H9 (cell line): ENCODE measurements around the gene ATP2B2. TPM values are rescaled to one million over a fixed set of nuclear protein-coding genes. Genes with fewer than 3 reads are reported as not detected.

ENCODE experiments used
- DNase-seq: peaks from one replicate; pipeline ENCODE4 v3.0.0-alpha.2; 2017
- H2AFZ ChIP-seq: one replicate; pipeline ENCODE4 v1.6.1; 2013; ENCODE audit warnings: mild to moderate bottlenecking, low read length, control low read depth, moderate library complexity
- H2AK5ac ChIP-seq: 2 replicates; pipeline ENCODE4 v1.6.1; 2013; ENCODE audit warnings: low read length, control low read depth, mixed read lengths; ENCODE audit not compliant: insufficient read length
- H2BK120ac ChIP-seq: one replicate; pipeline ENCODE4 v1.6.1; 2013; ENCODE audit warnings: low read depth, mild to moderate bottlenecking, low read length, control low read depth, inconsistent platforms; ENCODE audit not compliant: poor library complexity, severe bottlenecking
- H2BK12ac ChIP-seq: 2 replicates; pipeline ENCODE4 v1.6.1; 2013; ENCODE audit warnings: low read length, control low read depth, mixed read lengths, low read depth; ENCODE audit not compliant: insufficient read length
- H2BK15ac ChIP-seq: 2 replicates; pipeline ENCODE4 v1.6.1; 2013; ENCODE audit warnings: low read depth, low read length, control low read depth
- H2BK20ac ChIP-seq: one replicate; pipeline ENCODE4 v1.6.1; 2013; ENCODE audit warnings: low read depth, mild to moderate bottlenecking, low read length, control low read depth, inconsistent platforms; ENCODE audit not compliant: poor library complexity, severe bottlenecking
- H2BK5ac ChIP-seq: 2 replicates; pipeline ENCODE4 v1.6.1; 2013; ENCODE audit warnings: low read length, control low read depth, mixed read lengths; ENCODE audit not compliant: insufficient read length
- H3K14ac ChIP-seq: 2 replicates; pipeline ENCODE4 v1.6.1; 2013; ENCODE audit warnings: low read length, control low read depth; ENCODE audit not compliant: insufficient read depth
- H3K18ac ChIP-seq: 2 replicates; pipeline ENCODE4 v1.6.1; 2013; ENCODE audit warnings: low read depth, mild to moderate bottlenecking, mixed read lengths, low read length, control low read depth; ENCODE audit not compliant: insufficient read length
- H3K23ac ChIP-seq: 2 replicates; pipeline ENCODE4 v1.6.1; 2013; ENCODE audit warnings: low read length, control low read depth, mixed read lengths, low read depth; ENCODE audit not compliant: insufficient read length
- H3K23me2 ChIP-seq: 2 replicates; pipeline ENCODE4 v1.6.1; 2013; ENCODE audit warnings: low read depth, mild to moderate bottlenecking, mixed read lengths, low read length, control low read depth; ENCODE audit not compliant: insufficient read length, poor library complexity, severe bottlenecking
- H3K27ac ChIP-seq: 2 replicates; pipeline ENCODE4 v1.5.1; 2013; ENCODE audit warnings: low read length, control low read depth, mixed read lengths, low read depth; ENCODE audit not compliant: insufficient read length
- H3K27me3 ChIP-seq: 2 replicates; pipeline ENCODE4 v1.6.1; 2013; ENCODE audit warnings: low read length, control low read depth, inconsistent platforms; ENCODE audit not compliant: insufficient read depth
- H3K4ac ChIP-seq: 2 replicates; pipeline ENCODE4 v1.6.1; 2013; ENCODE audit warnings: low read depth, mild to moderate bottlenecking, control low read depth, inconsistent platforms, low read length, moderate library complexity
- H3K4me1 ChIP-seq: 2 replicates; pipeline ENCODE4 v1.6.1; 2013; ENCODE audit warnings: low read length, control low read depth, inconsistent platforms; ENCODE audit not compliant: insufficient read depth
- H3K4me2 ChIP-seq: 2 replicates; pipeline ENCODE4 v1.6.1; 2013; ENCODE audit warnings: low read length, control low read depth, mixed read lengths; ENCODE audit not compliant: insufficient read length, insufficient read depth
- H3K56ac ChIP-seq: 2 replicates; pipeline ENCODE4 v1.6.1; 2013; ENCODE audit warnings: low read depth, mild to moderate bottlenecking, mixed read lengths, low read length, control low read depth; ENCODE audit not compliant: insufficient read length
- H3K79me1 ChIP-seq: 2 replicates; pipeline ENCODE4 v1.6.1; 2013; ENCODE audit warnings: low read depth, mild to moderate bottlenecking, moderate library complexity, low read length, control low read depth, inconsistent platforms; ENCODE audit not compliant: insufficient read depth, poor library complexity, severe bottlenecking
- H3K79me2 ChIP-seq: 2 replicates; pipeline ENCODE4 v1.6.1; 2013; ENCODE audit warnings: low read length, control low read depth, inconsistent platforms; ENCODE audit not compliant: insufficient read depth
- H3K9ac ChIP-seq: 2 replicates; pipeline ENCODE4 v1.6.1; 2013; ENCODE audit warnings: low read length, control low read depth, mixed read lengths; ENCODE audit not compliant: insufficient read length; ENCODE audit errors: extremely low read depth
- H3K9me3 ChIP-seq: one replicate; pipeline ENCODE4 v1.6.1; 2013; ENCODE audit warnings: low read depth, low read length, inconsistent platforms; ENCODE audit not compliant: control insufficient read depth
- H3T11ph ChIP-seq: one replicate; pipeline ENCODE4 v1.6.1; 2013; ENCODE audit warnings: mild to moderate bottlenecking, low read length, control low read depth, inconsistent platforms
- H4K20me1 ChIP-seq: one replicate; pipeline ENCODE4 v1.6.1; 2013; ENCODE audit not compliant: control insufficient read depth, insufficient read length, insufficient read depth
- H4K5ac ChIP-seq: 2 replicates; pipeline ENCODE4 v1.6.1; 2013; ENCODE audit warnings: low read depth, mild to moderate bottlenecking, mixed read lengths, low read length, control low read depth; ENCODE audit not compliant: insufficient read length
- H4K8ac ChIP-seq: replicated peaks from 2 replicates; pipeline ENCODE4 v1.6.1; 2013; ENCODE audit warnings: low read length, control low read depth, mixed read lengths, low read depth; ENCODE audit not compliant: insufficient read length
- H4K91ac ChIP-seq: 2 replicates; pipeline ENCODE4 v1.6.1; 2013; ENCODE audit warnings: low read depth, mild to moderate bottlenecking, moderate library complexity, mixed read lengths, low read length, control low read depth; ENCODE audit not compliant: insufficient read length
- H3K27ac Mint-ChIP-seq, 3 experiments: 2 replicates in 2 of 3; 3 replicates in 1 of 3; pipeline ENCODE4 v1.8.0; 2020 to 2021; ENCODE audit warnings: mixed read lengths in 3 of 3, mild to moderate bottlenecking in 1 of 3, moderate library complexity in 1 of 3
- H3K27me3 Mint-ChIP-seq: 2 replicates; pipeline ENCODE4 v1.8.0; 2021; ENCODE audit warnings: low read depth, mild to moderate bottlenecking, moderate library complexity, mixed read lengths
- H3K36me3 Mint-ChIP-seq, 3 experiments: 2 replicates in 2 of 3; 3 replicates in 1 of 3; pipeline ENCODE4 v1.8.0; 2020 to 2021; ENCODE audit warnings: low read depth in 3 of 3, mixed read lengths in 3 of 3; ENCODE audit not compliant: insufficient read depth in 1 of 3
- H3K4me1 Mint-ChIP-seq, 2 experiments: 2 replicates each; pipeline ENCODE4 v1.8.0; 2020; ENCODE audit warnings: mixed read lengths in 2 of 2
- H3K4me3 Mint-ChIP-seq, 2 experiments: 2 replicates in 1 of 2; 3 replicates in 1 of 2; pipeline ENCODE4 v1.8.0; 2020 to 2021; ENCODE audit warnings: mild to moderate bottlenecking in 2 of 2, mixed read lengths in 2 of 2, moderate library complexity in 1 of 2
- H3K9me3 Mint-ChIP-seq, 2 experiments: 2 replicates in 1 of 2; 3 replicates in 1 of 2; pipeline ENCODE4 v1.8.0; 2020; ENCODE audit warnings: mild to moderate bottlenecking in 2 of 2, mixed read lengths in 2 of 2, moderate library complexity in 1 of 2
- WGBS: extraction: QIAGEN DNeasy Blood & Tissue Kit; methylation state at CpG from one replicate; pipeline ENCODE4 v1.1.7; 2013; ENCODE audit warnings: missing lambda C conversion rate, low lambda C conversion rate, mixed read lengths; ENCODE audit not compliant: insufficient read length; ENCODE audit errors: extremely low coverage; 5-methylcytosine and 5-hydroxymethylcytosine counted together
- total RNA-seq: library from RNA; stranded (reverse); gene quantifications from 2 replicates; pipeline ENCODE4 v1.2.1, GENCODE V29; 2021
- TF ChIP-seq, protein P1 (sequence below): fragments of 200-600 bp; sonication (generic); conservative IDR thresholded peaks from 3 replicates; pipeline ENCODE4 v1.8.0; 2021; ENCODE audit warnings: antibody characterized with exemption, mild to moderate bottlenecking

ATP2B2 gene
- total RNA-seq, 1 experiment from 2014 or later, result 0.33 TPM

- no peaks in the 10 kb centered on the region for H4K20me1 ChIP-seq
- H4K5ac ChIP-seq, result no peak overlapping the region
- H4K91ac ChIP-seq, result no peak overlapping the region
- H2BK120ac ChIP-seq, result no peak overlapping the region
- H3K27ac ChIP-seq, result no peak overlapping the region
- H3K9me3 ChIP-seq, result no peaks in the 10 kb centered on the region
- no peak overlapping the region for H3K4me2 ChIP-seq
- H3K9ac ChIP-seq, result no peak overlapping the region
- peaks cover 3 to 5% of the 10 kb centered on the region in 2 experiments; a peak in 3 of 5 replicates for H3K9me3 Mint-ChIP-seq
- no peaks in the 10 kb centered on the region for H3K79me1 ChIP-seq
- no peak overlapping the region for H3K56ac ChIP-seq
- H3K36me3 Mint-ChIP-seq, result peaks cover 3 to 4% (median 4%) of the 10 kb centered on the region in 3 experiments; a peak in 5 of 7 replicates
- H2BK5ac ChIP-seq, result no peak overlapping the region
- H2AK5ac ChIP-seq, result no peak overlapping the region
- H2BK15ac ChIP-seq, result no peak overlapping the region
- H3K4ac ChIP-seq, result no peak overlapping the region
- no peak overlapping the region for H2AFZ ChIP-seq
- no peaks in the 10 kb centered on the region for H3K23me2 ChIP-seq
- no peak overlapping the region for H3K4me3 Mint-ChIP-seq
- H3K23ac ChIP-seq, result no peak overlapping the region
- no peaks in the 10 kb centered on the region for H3K79me2 ChIP-seq
- no peak overlapping the region for H3T11ph ChIP-seq
- peaks cover 4% of the 10 kb centered on the region; the same call in 1 of the 2 replicates for H3K4me1 ChIP-seq
- H3K18ac ChIP-seq, result no peak overlapping the region
- H3K27ac Mint-ChIP-seq, result no peak overlapping the region
- no peaks in the 10 kb centered on the region for H3K27me3 Mint-ChIP-seq
- no peak overlapping the region for H4K8ac ChIP-seq
- no peak for DNase-seq
- TF ChIP-seq, protein P1, sequence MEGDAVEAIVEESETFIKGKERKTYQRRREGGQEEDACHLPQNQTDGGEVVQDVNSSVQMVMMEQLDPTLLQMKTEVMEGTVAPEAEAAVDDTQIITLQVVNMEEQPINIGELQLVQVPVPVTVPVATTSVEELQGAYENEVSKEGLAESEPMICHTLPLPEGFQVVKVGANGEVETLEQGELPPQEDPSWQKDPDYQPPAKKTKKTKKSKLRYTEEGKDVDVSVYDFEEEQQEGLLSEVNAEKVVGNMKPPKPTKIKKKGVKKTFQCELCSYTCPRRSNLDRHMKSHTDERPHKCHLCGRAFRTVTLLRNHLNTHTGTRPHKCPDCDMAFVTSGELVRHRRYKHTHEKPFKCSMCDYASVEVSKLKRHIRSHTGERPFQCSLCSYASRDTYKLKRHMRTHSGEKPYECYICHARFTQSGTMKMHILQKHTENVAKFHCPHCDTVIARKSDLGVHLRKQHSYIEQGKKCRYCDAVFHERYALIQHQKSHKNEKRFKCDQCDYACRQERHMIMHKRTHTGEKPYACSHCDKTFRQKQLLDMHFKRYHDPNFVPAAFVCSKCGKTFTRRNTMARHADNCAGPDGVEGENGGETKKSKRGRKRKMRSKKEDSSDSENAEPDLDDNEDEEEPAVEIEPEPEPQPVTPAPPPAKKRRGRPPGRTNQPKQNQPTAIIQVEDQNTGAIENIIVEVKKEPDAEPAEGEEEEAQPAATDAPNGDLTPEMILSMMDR, result no peak
- peaks cover 35 to 44% of the 10 kb centered on the region in 2 experiments for H3K4me1 Mint-ChIP-seq
- no peak overlapping the region for H3K14ac ChIP-seq
- no peak overlapping the region for H2BK20ac ChIP-seq
- H3K27me3 ChIP-seq, result no peaks in the 10 kb centered on the region
- no CpG with 5 or more reads among the region's 23 CpGs for WGBS
- H2BK12ac ChIP-seq, result no peak overlapping the region
Measured at GRCh38 chr3:10375296-10376053, 129.9 kb downstream of the ATP2B2 start.
